Mucosa of gallbladder (tissue), 1 donor: ENCODE measurements around the gene STARD8. TPM values are rescaled to one million over a fixed set of nuclear protein-coding genes. Genes with fewer than 3 reads are reported as not detected.

Experiments
- DNase-seq: peaks from one replicate; pipeline ENCODE4 v3.0.0-alpha.2; 2020; ENCODE audit warnings: low spot score
- total RNA-seq: library from RNA; stranded (reverse); gene quantifications from one replicate; pipeline ENCODE4 v1.2.1, GENCODE V29; 2021
- donor health status: DM: no; HTN: no; CAD: no.

The STARD8 gene
- total RNA-seq, 1 donor from 2014 or later: 6.1 TPM

DNA sequence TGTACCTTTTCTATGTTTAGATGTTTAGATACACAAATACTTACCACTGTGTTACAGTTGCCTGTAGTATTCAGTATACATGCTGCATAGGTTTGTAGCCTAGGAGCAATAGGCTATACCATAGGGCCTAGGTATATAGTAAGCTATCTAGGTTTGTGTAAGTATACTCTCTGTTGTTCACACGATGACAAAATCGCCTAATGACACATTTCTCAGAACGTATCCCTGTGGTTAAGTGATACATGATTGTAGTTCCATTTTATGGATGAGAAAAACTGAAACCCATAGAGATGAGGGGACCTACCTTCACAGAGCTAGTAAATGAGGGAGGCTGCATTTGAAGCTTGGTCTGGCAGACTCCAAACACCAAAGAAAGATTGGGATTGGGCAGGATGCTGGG lies 102.0 kb downstream of the STARD8 start:
- DNase-seq: no peak

DNA sequence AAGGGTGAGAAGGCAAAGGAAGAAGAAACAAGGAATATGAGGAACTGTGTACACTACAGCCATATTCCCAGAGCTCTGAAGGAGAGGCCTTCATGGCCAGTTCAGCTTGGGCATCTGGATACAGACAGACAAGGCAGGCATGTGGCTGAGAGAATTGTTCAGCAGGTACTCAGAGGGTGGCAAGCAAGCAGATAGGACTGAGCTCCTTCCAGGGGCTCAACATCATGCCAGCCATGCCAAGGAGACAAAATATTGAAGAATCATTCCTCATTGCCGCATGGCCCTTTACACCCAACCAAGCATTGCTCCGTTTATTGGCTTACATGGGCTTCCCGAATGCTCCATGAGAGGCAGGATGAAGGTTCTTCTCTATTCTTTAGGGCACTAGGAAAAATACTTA lies 102.8 kb downstream of the STARD8 start:
- DNase-seq: no peak

DNA sequence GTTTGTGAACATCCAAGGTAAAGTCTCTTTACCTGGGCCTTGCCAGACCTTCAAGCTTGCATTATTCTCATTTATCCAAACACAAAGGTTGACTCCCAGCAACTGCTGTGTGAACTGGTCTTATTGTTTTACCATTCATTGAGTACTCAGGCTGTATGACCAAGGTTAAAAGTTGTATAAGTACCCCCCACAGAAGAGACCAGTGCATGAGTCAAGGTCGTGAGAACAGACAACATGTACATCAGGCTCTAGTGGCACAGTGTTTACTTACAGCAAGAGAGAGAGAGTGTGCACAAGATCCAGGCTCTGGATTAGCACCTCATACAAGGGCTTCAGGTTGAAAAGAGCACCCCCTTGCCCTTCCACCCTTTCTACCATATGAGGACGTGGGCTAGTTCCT lies 103.9 kb downstream of the STARD8 start:
- no peak for DNase-seq

DNA sequence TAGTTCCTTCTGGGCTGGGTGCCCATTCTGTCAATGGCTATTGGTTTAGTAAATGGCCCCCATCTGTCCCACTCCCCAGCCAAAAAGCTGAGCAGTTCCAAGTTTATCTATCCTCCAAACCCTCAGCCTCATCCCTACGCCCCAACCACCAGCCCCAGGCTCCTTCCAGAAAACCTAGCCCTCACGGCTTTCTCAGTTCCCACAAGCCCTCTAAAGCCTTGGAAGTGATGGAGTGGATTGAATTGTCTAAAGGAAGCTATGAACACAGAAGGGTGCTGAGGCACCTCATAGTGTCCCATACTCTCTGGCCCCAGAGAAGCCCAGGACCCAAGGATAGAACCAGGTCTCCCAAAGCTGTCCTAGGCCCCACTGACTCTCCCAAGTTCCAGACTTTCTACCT lies 105.8 kb downstream of the STARD8 start:
- no peak for DNase-seq

DNA sequence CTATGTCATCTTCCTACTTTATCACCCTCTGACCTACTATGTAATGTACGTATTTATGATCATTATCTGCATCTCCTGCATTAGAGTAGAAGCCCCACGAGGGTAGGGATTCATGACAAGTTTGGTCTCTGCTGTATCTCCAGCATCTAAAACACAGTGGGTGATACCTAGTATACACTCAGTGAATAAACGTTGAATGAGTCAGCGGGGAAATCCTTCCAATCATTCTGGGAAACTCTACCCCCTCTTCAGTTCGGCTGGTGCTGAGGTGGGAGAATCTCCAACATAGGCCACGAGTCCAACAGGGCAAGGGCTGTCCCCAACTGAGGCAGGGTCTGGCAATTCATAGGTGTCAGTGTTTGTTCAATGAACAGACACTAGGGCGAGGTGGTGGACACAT lies 106.9 kb downstream of the STARD8 start:
- DNase-seq: no peak

DNA sequence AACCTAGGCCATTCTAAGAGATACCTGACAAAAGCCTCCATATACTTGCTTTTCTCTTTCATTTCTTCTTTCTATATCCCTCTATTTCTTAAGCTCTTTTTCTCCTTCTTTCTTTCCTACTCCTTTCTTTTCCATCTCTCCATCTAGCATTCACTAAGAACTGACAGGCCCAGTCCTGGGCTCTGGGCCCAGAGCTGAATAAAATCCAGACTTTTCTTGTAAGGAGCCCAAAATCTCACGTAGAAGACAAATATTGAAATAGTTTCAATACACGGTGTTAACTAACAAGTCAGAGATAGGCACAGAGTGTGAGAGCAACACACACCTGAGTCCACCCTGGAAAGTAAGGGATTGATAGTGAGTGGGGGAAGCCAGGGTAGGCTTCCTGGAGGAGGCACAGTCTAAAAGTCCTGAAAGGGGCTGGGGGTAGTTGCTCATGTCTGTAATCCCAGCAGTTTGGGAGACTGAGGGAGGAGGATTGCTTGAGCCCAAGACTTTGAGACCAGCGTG lies 108.2 kb downstream of the STARD8 start:
- no peak for DNase-seq

DNA sequence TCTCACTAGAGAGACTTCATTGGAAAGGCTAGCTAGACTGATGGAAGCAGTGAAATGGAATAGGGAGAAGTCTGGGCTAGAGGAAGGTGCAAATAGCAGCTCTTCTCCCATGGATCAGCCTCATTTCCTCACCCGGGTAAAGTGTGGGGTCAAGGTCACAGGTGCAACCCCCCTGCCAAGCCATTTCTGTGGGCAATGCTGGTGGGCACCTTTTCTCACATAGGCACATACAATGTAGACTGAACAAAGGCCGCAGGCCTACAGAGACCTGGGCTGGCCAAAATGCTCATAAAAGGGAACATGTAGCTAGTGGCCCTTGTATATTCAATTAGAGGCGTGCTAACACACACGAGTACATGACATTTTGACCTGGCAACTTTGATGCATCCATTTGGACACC lies 109.9 kb downstream of the STARD8 start:
- DNase-seq: no peak

DNA sequence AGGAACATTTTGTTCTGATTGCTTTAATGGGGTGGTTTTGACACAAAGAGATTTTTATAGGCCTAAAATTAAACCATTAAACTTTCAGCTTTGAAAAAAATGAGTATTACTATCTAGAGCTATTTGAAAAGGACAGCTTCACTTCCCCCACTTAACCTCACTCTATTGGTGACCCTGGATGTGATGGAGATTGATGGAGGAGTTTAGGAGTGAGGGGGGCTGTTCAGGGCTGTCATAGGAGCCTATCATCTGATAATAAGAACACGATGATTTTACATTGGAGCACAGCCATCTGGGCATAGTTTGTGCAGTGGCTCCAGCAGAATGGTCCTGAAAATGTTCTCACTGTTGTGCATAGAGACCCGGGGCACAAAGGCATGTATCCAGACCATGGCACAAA lies 110.3 kb downstream of the STARD8 start:
- DNase-seq: no peak

DNA sequence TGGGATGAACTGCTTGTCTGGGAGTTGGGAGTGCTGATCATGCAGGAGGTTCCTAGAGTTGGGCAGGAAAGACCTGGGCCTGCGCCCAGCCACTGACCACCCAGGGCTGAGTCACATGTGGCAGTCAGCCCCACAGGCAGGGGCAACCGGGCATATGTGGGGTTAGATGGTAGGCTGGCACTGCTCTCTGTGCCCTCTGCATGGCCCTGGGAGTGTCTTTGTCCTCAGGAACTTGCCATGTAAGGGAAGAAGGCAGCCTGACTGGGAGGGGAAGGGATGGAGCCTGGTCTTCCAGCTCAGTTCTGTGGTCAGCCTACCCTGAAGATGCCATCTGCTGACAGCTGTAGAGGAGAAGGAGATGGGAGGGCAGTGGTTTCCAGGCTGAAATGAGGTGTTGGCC lies 111.2 kb downstream of the STARD8 start:
- DNase-seq: no peak

DNA sequence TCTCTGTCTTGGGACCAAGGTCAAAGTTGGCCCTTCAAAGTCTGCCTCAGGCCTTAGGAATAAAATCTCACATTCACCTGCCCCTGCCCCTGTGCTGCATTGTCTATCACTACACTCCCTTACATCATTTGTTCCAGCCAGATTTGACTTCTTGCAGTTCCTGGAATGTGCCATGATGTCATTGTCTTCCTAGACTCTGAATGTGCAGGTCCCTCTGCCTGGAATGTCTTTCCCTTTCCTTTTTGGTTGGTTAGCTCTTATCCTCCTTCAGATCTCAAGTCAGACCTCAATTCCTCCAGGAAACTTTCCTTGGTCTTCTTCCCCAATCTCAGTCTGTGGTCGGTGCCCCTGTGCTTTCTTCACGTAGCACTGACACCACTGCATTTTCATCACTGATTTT lies 113.6 kb downstream of the STARD8 start:
- no peak for DNase-seq

DNA sequence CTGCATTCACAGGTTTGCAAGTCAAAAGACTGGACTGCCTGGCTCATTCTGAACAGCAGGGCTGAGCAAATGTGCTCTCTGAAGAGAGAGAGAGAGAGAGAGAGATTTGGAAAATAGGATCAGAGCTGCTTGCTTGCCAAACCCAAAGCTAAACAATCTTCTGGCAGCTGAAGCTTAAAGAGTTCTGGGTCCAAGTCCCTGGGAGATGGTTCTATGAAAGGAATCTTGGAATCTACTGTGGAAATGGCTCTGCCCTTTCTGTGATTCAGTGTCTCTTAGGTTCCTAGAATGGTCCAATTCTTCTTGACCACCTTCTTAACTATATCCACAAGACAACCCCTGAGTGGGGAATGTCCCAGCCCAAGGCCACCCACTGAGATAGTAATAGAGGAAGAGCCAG lies 115.3 kb downstream of the STARD8 start:
- no peak for DNase-seq

DNA sequence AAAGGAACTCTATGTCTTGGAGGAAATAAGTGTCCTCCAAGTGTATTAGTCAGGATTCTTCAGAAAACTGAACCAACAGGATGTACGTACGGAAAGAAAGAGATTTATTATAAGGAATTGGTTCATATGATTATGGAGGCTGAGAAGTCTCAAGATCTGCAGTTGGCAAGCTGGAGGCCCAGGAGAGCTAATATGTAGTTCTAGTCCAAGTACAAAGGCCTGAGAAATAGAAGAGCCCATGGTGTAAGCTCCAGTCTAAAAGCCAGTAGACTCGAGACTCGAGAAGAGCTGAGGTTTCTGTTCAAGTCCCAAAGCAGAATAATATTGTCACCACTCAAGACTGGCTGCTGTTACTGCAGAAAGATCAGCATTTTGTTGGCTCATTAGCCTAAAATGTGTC lies 116.0 kb downstream of the STARD8 start:
- no peak for DNase-seq

Other genes starting within 250 kb of the STARD8 start
- 7.6 TPM for gene OPHN1, start 214.2 kb upstream of the STARD8 start, total RNA-seq
- 47.7 TPM for gene YIPF6, start 148.6 kb upstream of the STARD8 start, total RNA-seq
- 134 TPM for gene EFNB1, start 181.4 kb downstream of the STARD8 start, total RNA-seq